Right atrium auricular region (tissue), 2 donors: Measurements from ENCODE around the gene HOXA6. TPM values are rescaled to one million over a fixed set of nuclear protein-coding genes. Genes with fewer than 3 reads are reported as not detected.

Experiments
- DNase-seq: peaks from one replicate; pipeline ENCODE4 v3.0.0-alpha.2; 2019; ENCODE audit warnings: low spot score
- H3K27ac ChIP-seq, 2 donors: fragments of 200-600 bp; sonication (generic); 1 replicate in 1 of 2; 2 replicates in 1 of 2; pipeline ENCODE4 v1.5.1; 2016 to 2019
- H3K27me3 ChIP-seq, 2 donors: fragments of 200-600 bp; sonication (generic); one replicate each; pipeline versions ENCODE4 v1.5.1 to v1.6.0; 2017 to 2019
- H3K36me3 ChIP-seq: fragments of 200-600 bp; sonication (generic); one replicate; pipeline ENCODE4 v1.5.1; 2016
- H3K4me1 ChIP-seq, 2 donors: fragments of 200-600 bp; sonication (generic); one replicate each; pipeline versions ENCODE4 v1.5.1 to v1.6.0; 2017 to 2019
- H3K4me3 ChIP-seq, 2 donors: fragments of 200-600 bp; sonication (generic); 1 replicate in 1 of 2; 2 replicates in 1 of 2; pipeline ENCODE4 v1.5.1; 2017 to 2019; ENCODE audit warnings: mild to moderate bottlenecking in 1 of 2, moderate library complexity in 1 of 2
- H3K9me3 ChIP-seq, 2 donors: fragments of 200-600 bp; sonication (generic); one replicate each; pipeline ENCODE4 v1.5.1; 2019
- CTCF ChIP-seq, 2 donors: fragments of 200-600 bp; sonication (generic); IDR thresholded peaks; one replicate each; pipeline ENCODE4 v1.5.1; 2019; ENCODE audit warnings: antibody characterized with exemption in 2 of 2
- total RNA-seq, 2 donors: library from RNA; depleted of rRNA; stranded (reverse); fragments of >200 nt; gene quantifications; one replicate each; pipeline ENCODE4 v1.1.0, GENCODE V29; 2016

Gene HOXA6
- total RNA-seq, 2 donors from 2014 or later: not detected

- H3K36me3 ChIP-seq: no peaks in the 10 kb centered on the region
- H3K4me3 ChIP-seq: no peak overlapping the region
- peaks cover 0 to 53% of the 10 kb centered on the region in 2 donors for H3K4me1 ChIP-seq
- DNase-seq: no peak
- H3K27me3 ChIP-seq: peaks cover 53 to 90% of the 10 kb centered on the region in 2 donors
- H3K27ac ChIP-seq: no peak overlapping the region
- H3K9me3 ChIP-seq: no peaks in the 10 kb centered on the region
- TF ChIP-seq CTCF (IDR thresholded peaks at IDR 0.05): no peak
Observed at GRCh38 chr7:27145165-27145913, 2.2 kb downstream of the HOXA6 start.

GRCh38 chr7:27144781-27145164 lies 2.8 kb downstream of the HOXA6 start:
- no peak overlapping the region for H3K27ac ChIP-seq
- DNase-seq: no peak

GRCh38 chr7:27143950-27144780 lies 3.4 kb downstream of the HOXA6 start:
- TF ChIP-seq CTCF (IDR thresholded peaks at IDR 0.05): peak in 1 of 2 donors; percentile 37
- peaks cover 0 to 57% of the 10 kb centered on the region in 2 donors for H3K4me1 ChIP-seq
- peaks cover 53 to 94% of the 10 kb centered on the region in 2 donors for H3K27me3 ChIP-seq
- H3K36me3 ChIP-seq: no peaks in the 10 kb centered on the region
- DNase-seq: no peak
- peak overlapping the region in 1 of 2 donors; percentile 55 for H3K4me3 ChIP-seq
- H3K9me3 ChIP-seq: no peaks in the 10 kb centered on the region
- no peak overlapping the region for H3K27ac ChIP-seq

More at GRCh38 chr7:27144781-27145164, 2.8 kb downstream of the HOXA6 start:
- H3K36me3 ChIP-seq: no peaks in the 10 kb centered on the region
- H3K27me3 ChIP-seq: peaks cover 53 to 91% of the 10 kb centered on the region in 2 donors
- no peaks in the 10 kb centered on the region for H3K9me3 ChIP-seq
- H3K4me1 ChIP-seq: peaks cover 0 to 52% of the 10 kb centered on the region in 2 donors
- TF ChIP-seq CTCF (IDR thresholded peaks at IDR 0.05): no peak
- no peak overlapping the region for H3K4me3 ChIP-seq

- TF ChIP-seq CTCF (IDR thresholded peaks at IDR 0.05): peak in 1 of 2 donors; percentile 63
- H3K9me3 ChIP-seq: no peaks in the 10 kb centered on the region
- peaks cover 48 to 89% of the 10 kb centered on the region in 2 donors for H3K27me3 ChIP-seq
- H3K27ac ChIP-seq: peak within 1 kb of the TSS in 1 of 2 donors; percentile 21
- peak within 1 kb of the TSS; percentile 25 to 55 for H3K4me3 ChIP-seq
- no peak for DNase-seq
- no peaks in the 10 kb centered on the region for H3K36me3 ChIP-seq
- peaks cover 0 to 54% of the 10 kb centered on the region in 2 donors for H3K4me1 ChIP-seq
Observed at GRCh38 chr7:27143023-27143949, 4.3 kb downstream of the HOXA6 start, which contains the start of gene HOXA5. Gene HOXA5 (minus strand): TSS chr7:27143681. CDS start chr7:27143607, 74 bp downstream.

- Histone ChIP-seq H3K4me3 (peak overlapping the region; percentile 25 to 55), H3K36me3 (no peaks in the 10 kb centered on the region), H3K9me3 (no peaks in the 10 kb centered on the region), H3K4me1 (peaks cover 0 to 47% of the 10 kb centered on the region in 2 donors), H3K27me3 (peaks cover 48 to 82% of the 10 kb centered on the region in 2 donors), H3K27ac (no peak overlapping the region)
- no peak for DNase-seq
- TF ChIP-seq CTCF (IDR thresholded peaks at IDR 0.05): no peak
Observed at GRCh38 chr7:27142580-27143022, 5.0 kb downstream of the HOXA6 start.
